CD14-positive monocyte (primary cell): Measurements from ENCODE around the gene NUBPL. TPM values are rescaled to one million over a fixed set of nuclear protein-coding genes. Genes with fewer than 3 reads are reported as not detected.
"Not testable (repeated sequence)": the region's sequence is repeated elsewhere in the genome, so short reads cannot be mapped to it uniquely, and the experiment has no call there.

Experiments
- DNase-seq, 3 donors: peaks; one replicate each; pipeline ENCODE4 v3.0.0-alpha.2; 2011 to 2022
- H2AFZ ChIP-seq: 2 replicates; pipeline ENCODE4 v1.6.0; 2012; ENCODE audit warnings: mild to moderate bottlenecking, low read depth, low read length, inconsistent platforms; ENCODE audit not compliant: insufficient read depth, poor library complexity, severe bottlenecking
- H3K27ac ChIP-seq, 2 donors: 1 replicate in 1 of 2; 2 replicates in 1 of 2; pipeline ENCODE4 v1.5.1; 2012 to 2013; ENCODE audit warnings: low read length in 2 of 2, control low read depth in 1 of 2, inconsistent platforms in 1 of 2, low read depth in 1 of 2, mild to moderate bottlenecking in 1 of 2
- H3K27me3 ChIP-seq, 2 donors: one replicate each; pipeline versions ENCODE4 v1.6.0 to v1.6.1; 2011 to 2013; ENCODE audit warnings: low read length in 2 of 2; ENCODE audit not compliant: control insufficient read depth in 2 of 2, insufficient read depth in 2 of 2
- H3K36me3 ChIP-seq, 2 donors: replicated peaks in 1 of 2; 1 replicate in 1 of 2; 2 replicates in 1 of 2; pipeline versions ENCODE4 v1.5.1 to v1.6.1; 2012 to 2013; ENCODE audit warnings: low read length in 2 of 2, control low read depth in 1 of 2, inconsistent platforms in 1 of 2, mild to moderate bottlenecking in 1 of 2; ENCODE audit not compliant: insufficient read depth in 2 of 2, control insufficient read depth in 1 of 2
- H3K4me1 ChIP-seq, 2 donors: 1 replicate in 1 of 2; 2 replicates in 1 of 2; pipeline versions ENCODE4 v1.5.1 to v1.6.1; 2012 to 2013; ENCODE audit warnings: low read length in 2 of 2, control low read depth in 1 of 2, inconsistent platforms in 1 of 2, mild to moderate bottlenecking in 1 of 2, moderate library complexity in 1 of 2; ENCODE audit not compliant: insufficient read depth in 2 of 2, control insufficient read depth in 1 of 2
- H3K4me2 ChIP-seq: replicated peaks from 2 replicates; pipeline ENCODE3; 2012; ENCODE audit warnings: low read length, moderate library complexity, mild to moderate bottlenecking; ENCODE audit not compliant: poor library complexity, severe bottlenecking; ENCODE audit errors: extremely low read depth
- H3K4me3 ChIP-seq, 3 experiments: fragments of 200-600 bp in 1 of 3; sonication (generic) in 1 of 3; replicated peaks in 1 of 3; 1 replicate in 2 of 3; 2 replicates in 1 of 3; pipeline ENCODE4 v1.5.1; 2011 to 2013; ENCODE audit warnings: low read length in 3 of 3, mild to moderate bottlenecking in 3 of 3, control low read depth in 2 of 3, low read depth in 2 of 3, inconsistent platforms in 1 of 3, moderate library complexity in 1 of 3
- H3K79me2 ChIP-seq: 2 replicates; pipeline ENCODE4 v1.6.0; 2012; ENCODE audit warnings: mild to moderate bottlenecking, control low read depth, inconsistent platforms, low read length, moderate library complexity; ENCODE audit not compliant: insufficient read depth
- H3K9ac ChIP-seq: 2 replicates; pipeline ENCODE4 v1.6.0; 2017; ENCODE audit warnings: low read length, mild to moderate bottlenecking; ENCODE audit not compliant: insufficient read depth, poor library complexity, severe bottlenecking
- H3K9me3 ChIP-seq, 2 donors: replicated peaks in 1 of 2; 1 replicate in 1 of 2; 2 replicates in 1 of 2; pipeline versions ENCODE4 v1.5.1 to v1.6.1; 2012 to 2013; ENCODE audit warnings: low read length in 2 of 2, control low read depth in 1 of 2; ENCODE audit not compliant: control insufficient read depth in 1 of 2, insufficient read depth in 1 of 2
- H4K20me1 ChIP-seq: 2 replicates; pipeline ENCODE4 v1.6.0; 2012; ENCODE audit warnings: mild to moderate bottlenecking, low read length, control low read depth, moderate library complexity; ENCODE audit not compliant: insufficient read depth
- H3K27ac Mint-ChIP-seq, 7 donors: one replicate each; pipeline ENCODE4 v1.8.0; 2020; ENCODE audit warnings: mild to moderate bottlenecking in 7 of 7, mixed read lengths in 7 of 7, moderate library complexity in 6 of 7, inconsistent platforms in 2 of 7
- H3K27me3 Mint-ChIP-seq, 3 donors: one replicate each; pipeline ENCODE4 v1.8.0; 2021 to 2022; ENCODE audit warnings: low read depth in 3 of 3, mild to moderate bottlenecking in 3 of 3, mixed read lengths in 3 of 3, moderate library complexity in 3 of 3, inconsistent platforms in 1 of 3
- H3K36me3 Mint-ChIP-seq, 2 donors: one replicate each; pipeline ENCODE4 v1.8.0; 2020; ENCODE audit warnings: mixed read lengths in 2 of 2, inconsistent platforms in 1 of 2, mild to moderate bottlenecking in 1 of 2
- H3K4me1 Mint-ChIP-seq: one replicate; pipeline ENCODE4 v1.8.0; 2020; ENCODE audit warnings: mild to moderate bottlenecking, mixed read lengths
- H3K4me3 Mint-ChIP-seq, 2 donors: one replicate each; pipeline ENCODE4 v1.8.0; 2020; ENCODE audit warnings: mild to moderate bottlenecking in 2 of 2, mixed read lengths in 2 of 2, moderate library complexity in 1 of 2
- H3K9me3 Mint-ChIP-seq, 7 donors: one replicate each; pipeline ENCODE4 v1.8.0; 2020 to 2022; ENCODE audit warnings: mixed read lengths in 7 of 7, mild to moderate bottlenecking in 6 of 7, moderate library complexity in 6 of 7, inconsistent platforms in 2 of 7
- WGBS: methylation state at CpG from one replicate; pipeline ENCODE4 v1.1.5; 2013; ENCODE audit warnings: missing lambda C conversion rate; ENCODE audit not compliant: insufficient coverage; 5-methylcytosine and 5-hydroxymethylcytosine counted together
- intact Hi-C, 2 donors: fragments of 100-400 bp; cut with micrococcal nuclease; formaldehyde crosslinking; loops; one replicate each; pipeline versions ENCODE4 v1.15.0 to v1.15.1; 2023
- polyA plus RNA-seq, 3 donors: library from polyadenylated mRNA; depleted of rRNA in 1 of 3; unstranded in 2 of 3; stranded (reverse) in 1 of 3; fragments of 300-500 nt in 2 of 3; fragments of >200 nt in 1 of 3; fragmentation: Illumina TruSeq in 2 of 3; gene quantifications; 1 replicate in 2 of 3; 2 replicates in 1 of 3; pipeline ENCODE4 v1.2.3, GENCODE V29; 2012 to 2021
- TF ChIP-seq, protein P1 (sequence below): fragments of 200-600 bp; IDR thresholded peaks from one replicate; pipeline ENCODE4 v1.8.0; 2022; ENCODE audit warnings: antibody characterized with exemption, mild to moderate bottlenecking

The NUBPL gene
- polyA plus RNA-seq, 3 donors, result 0.75 to 2.4 (median 2.3) TPM

DNA sequence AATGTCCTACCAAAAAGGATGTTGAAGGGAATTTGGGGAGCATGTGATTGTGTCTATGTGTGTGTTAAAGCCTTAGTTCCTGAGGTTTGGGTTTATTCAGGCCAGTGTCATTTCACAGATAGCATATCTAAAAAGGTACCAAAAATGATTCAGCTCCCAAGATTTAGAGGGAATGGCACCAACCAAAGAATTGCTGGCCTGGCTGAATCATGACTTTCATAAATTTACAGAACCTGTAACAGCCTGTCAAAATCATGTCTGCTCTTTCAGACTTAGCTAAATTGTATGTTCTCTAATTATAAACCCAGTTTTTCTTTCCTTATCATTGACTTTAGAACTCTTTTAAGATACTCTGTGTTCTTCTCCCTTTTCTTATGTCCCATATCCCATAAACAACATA is 231.5 kb downstream of the NUBPL start:
- H2AFZ ChIP-seq, result no peak overlapping the region
- no peaks in the 10 kb centered on the region for H3K27me3 Mint-ChIP-seq

DNA sequence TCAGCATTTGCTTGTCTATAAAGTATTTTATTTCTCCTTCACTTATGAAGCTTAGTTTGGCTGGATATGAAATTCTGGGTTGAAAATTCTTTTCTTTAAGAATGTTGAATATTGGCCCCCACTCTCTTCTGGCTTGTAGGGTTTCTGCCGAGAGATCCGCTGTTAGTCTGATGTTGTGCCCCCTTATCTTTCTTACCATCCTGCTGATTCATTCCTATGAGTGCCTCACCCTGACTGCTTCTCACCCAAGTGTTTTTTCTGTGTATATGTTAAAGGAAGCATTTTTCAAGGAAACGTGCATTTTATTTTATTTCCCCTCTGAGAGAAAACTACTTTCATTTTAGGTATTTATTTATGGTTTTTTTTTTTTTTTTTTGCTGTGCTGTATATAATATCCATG is 236.7 kb downstream of the NUBPL start:
- H3K4me3 Mint-ChIP-seq, H3K4me1 ChIP-seq, H2AFZ ChIP-seq, H3K36me3 ChIP-seq, H3K36me3 Mint-ChIP-seq, H3K27ac ChIP-seq, H3K4me2 ChIP-seq, H3K27ac Mint-ChIP-seq, H3K4me1 Mint-ChIP-seq, H3K9ac ChIP-seq, H3K4me3 ChIP-seq, DNase-seq, H3K27me3 Mint-ChIP-seq, H3K27me3 ChIP-seq, H3K9me3 ChIP-seq, H3K79me2 ChIP-seq, intact Hi-C loops, H4K20me1 ChIP-seq: not testable (repeated sequence)
- H3K9me3 Mint-ChIP-seq, result peaks cover 7 to 11% (median 10%) of the 10 kb centered on the region in 7 donors
- no CpG with 5 or more reads among the region's 3 CpGs for WGBS

More for the DNA sequence above, 231.5 kb downstream of the NUBPL start:
- TF ChIP-seq, protein P1, sequence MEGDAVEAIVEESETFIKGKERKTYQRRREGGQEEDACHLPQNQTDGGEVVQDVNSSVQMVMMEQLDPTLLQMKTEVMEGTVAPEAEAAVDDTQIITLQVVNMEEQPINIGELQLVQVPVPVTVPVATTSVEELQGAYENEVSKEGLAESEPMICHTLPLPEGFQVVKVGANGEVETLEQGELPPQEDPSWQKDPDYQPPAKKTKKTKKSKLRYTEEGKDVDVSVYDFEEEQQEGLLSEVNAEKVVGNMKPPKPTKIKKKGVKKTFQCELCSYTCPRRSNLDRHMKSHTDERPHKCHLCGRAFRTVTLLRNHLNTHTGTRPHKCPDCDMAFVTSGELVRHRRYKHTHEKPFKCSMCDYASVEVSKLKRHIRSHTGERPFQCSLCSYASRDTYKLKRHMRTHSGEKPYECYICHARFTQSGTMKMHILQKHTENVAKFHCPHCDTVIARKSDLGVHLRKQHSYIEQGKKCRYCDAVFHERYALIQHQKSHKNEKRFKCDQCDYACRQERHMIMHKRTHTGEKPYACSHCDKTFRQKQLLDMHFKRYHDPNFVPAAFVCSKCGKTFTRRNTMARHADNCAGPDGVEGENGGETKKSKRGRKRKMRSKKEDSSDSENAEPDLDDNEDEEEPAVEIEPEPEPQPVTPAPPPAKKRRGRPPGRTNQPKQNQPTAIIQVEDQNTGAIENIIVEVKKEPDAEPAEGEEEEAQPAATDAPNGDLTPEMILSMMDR, result no peak
- no peak overlapping the region for H3K4me2 ChIP-seq
- H4K20me1 ChIP-seq, result no peaks in the 10 kb centered on the region
- no peak overlapping the region for H3K9ac ChIP-seq
- no peaks in the 10 kb centered on the region for H3K36me3 ChIP-seq
- H3K79me2 ChIP-seq, result no peaks in the 10 kb centered on the region
- H3K9me3 ChIP-seq, result no peaks in the 10 kb centered on the region
- Mint-ChIP-seq H3K4me3 (no peak overlapping the region), H3K4me1 (no peaks in the 10 kb centered on the region), H3K27ac (no peak overlapping the region), H3K36me3 (no peaks in the 10 kb centered on the region), H3K9me3 (peaks cover 0 to 8% (median 0%) of the 10 kb centered on the region in 7 donors)
- H3K27ac ChIP-seq, result no peak overlapping the region
- no peaks in the 10 kb centered on the region for H3K4me1 ChIP-seq
- intact Hi-C loops, result no loop called here
- no peaks in the 10 kb centered on the region for H3K27me3 ChIP-seq
- no peak overlapping the region for H3K4me3 ChIP-seq
- no peak for DNase-seq
